CD8-positive, alpha-beta memory T cell (primary cell): ENCODE measurements around the gene POLR2I. TPM values are rescaled to one million over a fixed set of nuclear protein-coding genes. Genes with fewer than 3 reads are reported as not detected.
"Not testable (repeated sequence)": the region's sequence is repeated elsewhere in the genome, so short reads cannot be mapped to it uniquely, and the experiment has no call there.

Source experiments
- CTCF ChIA-PET: fragments of 350-600 bp; sonication (Branson Sonifier 250); formaldehyde crosslinking; loops from one replicate; lab custom pipeline; 2021; ENCODE audit warnings: antibody characterized with exemption; lab: Charles Lee
- POLR2A ChIA-PET: fragments of 350-600 bp; sonication (Branson Sonifier 250); formaldehyde crosslinking; loops from one replicate; lab custom pipeline; 2021; ENCODE audit warnings: antibody characterized with exemption; lab: Charles Lee
- DNase-seq, 5 donors: peaks; one replicate each; pipeline versions ENCODE4 v3.0.0 to v3.0.0-alpha.2; 2020 to 2022; ENCODE audit warnings: mixed read lengths in 1 of 5
- H3K27ac ChIP-seq: one replicate; pipeline ENCODE4 v1.7.0; 2013; ENCODE audit warnings: low read depth, mild to moderate bottlenecking, low read length, moderate library complexity
- H3K27me3 ChIP-seq: 2 replicates; pipeline ENCODE4 v1.7.0; 2013; ENCODE audit warnings: low read length, mild to moderate bottlenecking; ENCODE audit not compliant: insufficient read depth, poor library complexity, severe bottlenecking
- H3K36me3 ChIP-seq: 2 replicates; pipeline ENCODE4 v1.7.0; 2013; ENCODE audit warnings: mild to moderate bottlenecking, low read length, moderate library complexity; ENCODE audit not compliant: insufficient read depth
- H3K4me1 ChIP-seq: 2 replicates; pipeline ENCODE4 v1.7.0; 2013; ENCODE audit warnings: mild to moderate bottlenecking, low read length, moderate library complexity; ENCODE audit not compliant: insufficient read depth
- H3K4me3 ChIP-seq: 2 replicates; pipeline ENCODE4 v1.7.0; 2013; ENCODE audit warnings: mild to moderate bottlenecking, low read length
- H3K9me3 ChIP-seq: 2 replicates; pipeline ENCODE4 v1.7.0; 2013; ENCODE audit warnings: mild to moderate bottlenecking, low read length
- H3K27ac Mint-ChIP-seq, 8 donors: one replicate each; pipeline ENCODE4 v1.8.0; 2020 to 2021; ENCODE audit warnings: mixed read lengths in 8 of 8, mild to moderate bottlenecking in 6 of 8, inconsistent platforms in 3 of 8, moderate library complexity in 3 of 8
- H3K27me3 Mint-ChIP-seq, 2 donors: one replicate each; pipeline ENCODE4 v1.8.0; 2020 to 2021; ENCODE audit warnings: mixed read lengths in 2 of 2, mild to moderate bottlenecking in 1 of 2, moderate library complexity in 1 of 2
- H3K36me3 Mint-ChIP-seq, 3 donors: one replicate each; pipeline ENCODE4 v1.8.0; 2020 to 2021; ENCODE audit warnings: mixed read lengths in 3 of 3, inconsistent platforms in 1 of 3, mild to moderate bottlenecking in 1 of 3
- H3K4me1 Mint-ChIP-seq, 3 donors: one replicate each; pipeline ENCODE4 v1.8.0; 2020 to 2021; ENCODE audit warnings: mixed read lengths in 3 of 3, inconsistent platforms in 1 of 3, mild to moderate bottlenecking in 1 of 3
- H3K4me3 Mint-ChIP-seq, 7 donors: one replicate each; pipeline ENCODE4 v1.8.0; 2020 to 2021; ENCODE audit warnings: mixed read lengths in 7 of 7, mild to moderate bottlenecking in 6 of 7, moderate library complexity in 4 of 7, inconsistent platforms in 2 of 7
- H3K9me3 Mint-ChIP-seq, 5 donors: one replicate each; pipeline ENCODE4 v1.8.0; 2020 to 2022; ENCODE audit warnings: mixed read lengths in 5 of 5, mild to moderate bottlenecking in 3 of 5, moderate library complexity in 2 of 5, inconsistent platforms in 1 of 5
- polyA plus RNA-seq: library from polyadenylated mRNA; unstranded; fragments of 300-500 nt; fragmentation: Illumina TruSeq; gene quantifications from one replicate; pipeline ENCODE4 v1.2.3, GENCODE V29; 2021
- total RNA-seq, 2 experiments: library from RNA; stranded (reverse); gene quantifications; one replicate each; pipeline ENCODE4 v1.2.3, GENCODE V29; 2021

Gene POLR2I
- total and polyA plus RNA-seq, 3 experiments from 2014 or later: 118 to 159 (median 131) TPM

GRCh38 chr19:36139473-36140303 is 25.0 kb upstream of the POLR2I start, which contains the start of gene CAPNS1:
TSS of gene CAPNS1 (plus strand) at chr19:36140066. CDS start at chr19:36141012, 946 bp downstream.
- peak within 1 kb of the TSS; percentile 22 to 98 (median 92) for H3K27ac Mint-ChIP-seq
- Histone ChIP-seq H3K27me3 (no peaks in the 10 kb centered on the region), H3K27ac (peak within 1 kb of the TSS; percentile 91), H3K36me3 (peaks cover 14% of the 10 kb centered on the region), H3K9me3 (no peaks in the 10 kb centered on the region), H3K4me1 (peaks cover 9% of the 10 kb centered on the region), H3K4me3 (peak within 1 kb of the TSS; percentile 98)
- no peaks in the 10 kb centered on the region for H3K9me3 Mint-ChIP-seq
- H3K27me3 Mint-ChIP-seq: no peaks in the 10 kb centered on the region
- H3K4me1 Mint-ChIP-seq: peaks cover 15 to 23% (median 23%) of the 10 kb centered on the region in 3 donors
- POLR2A ChIA-PET: interaction anchor here (0.6 to 1.5 kb wide), 3 partner anchors 12 to 75 kb away, joined by 4 to 6 read pairs (median 5); partner anchors contain the start of genes POLR2I, TBCB, ZNF146 and ZNF565
- peak; percentile 87 to 95 (median 89) for DNase-seq
- H3K4me3 Mint-ChIP-seq: peak within 1 kb of the TSS; percentile 94 to 98 (median 96)
- H3K36me3 Mint-ChIP-seq: peaks cover 4 to 38% (median 9%) of the 10 kb centered on the region in 3 donors
- CTCF ChIA-PET: interaction anchor here (1.2 to 3.9 kb wide), 2 partner anchors 10 to 12 kb away, joined by 3 to 21 read pairs; no protein-coding TSS in a partner anchor

- Mint-ChIP-seq H3K4me3 (peak overlapping the region; percentile 94 to 98 (median 96)), H3K9me3 (no peaks in the 10 kb centered on the region), H3K36me3 (peaks cover 4 to 33% (median 6%) of the 10 kb centered on the region in 3 donors), H3K4me1 (peaks cover 15 to 23% (median 23%) of the 10 kb centered on the region in 3 donors), H3K27me3 (no peaks in the 10 kb centered on the region), H3K27ac (peak overlapping the region; percentile 22 to 93 (median 90))
- POLR2A ChIA-PET: interaction anchor here (0.6 to 1.5 kb wide), 3 partner anchors 11 to 76 kb away, joined by 4 to 6 read pairs (median 5); partner anchors contain the start of genes POLR2I, TBCB, ZNF146 and ZNF565
- DNase-seq: no peak
- Histone ChIP-seq H3K4me3 (peak overlapping the region; percentile 98), H3K9me3 (no peaks in the 10 kb centered on the region), H3K4me1 (peaks cover 9% of the 10 kb centered on the region), H3K36me3 (peaks cover 12% of the 10 kb centered on the region), H3K27me3 (no peaks in the 10 kb centered on the region), H3K27ac (peak overlapping the region; percentile 91)
- CTCF ChIA-PET: interaction anchor here (1.2 to 3.9 kb wide), 2 partner anchors 10 to 12 kb away, joined by 3 to 21 read pairs; no protein-coding TSS in a partner anchor
These were observed 24.4 kb upstream of the POLR2I start for GRCh38 chr19:36139120-36139472.

GRCh38 chr19:36136964-36137686 is 22.4 kb upstream of the POLR2I start:
- Histone ChIP-seq H3K4me1 (peaks cover 13% of the 10 kb centered on the region), H3K36me3 (peaks cover under 1% of the 10 kb centered on the region), H3K4me3 (no peak overlapping the region), H3K9me3 (no peaks in the 10 kb centered on the region), H3K27me3 (no peaks in the 10 kb centered on the region), H3K27ac (no peak overlapping the region)
- ChIA-PET POLR2A (interaction anchor here (1.5 kb wide), 1 partner anchor 9 kb away, joined by 4 read pairs; no protein-coding TSS in a partner anchor), CTCF (interaction anchor here (3.9 kb wide), 1 partner anchor 10 kb away, joined by 21 read pairs; no protein-coding TSS in a partner anchor)
- DNase-seq: no peak
- Mint-ChIP-seq H3K4me3 (peak overlapping the region in 1 of 7 donors; percentile 67), H3K4me1 (peaks cover 21 to 26% (median 21%) of the 10 kb centered on the region in 3 donors), H3K27ac (peak overlapping the region in 3 of 8 donors; percentile 66 to 72 (median 70)), H3K36me3 (peaks cover 4 to 21% (median 4%) of the 10 kb centered on the region in 3 donors), H3K27me3 (no peaks in the 10 kb centered on the region), H3K9me3 (no peaks in the 10 kb centered on the region)

- H3K4me3 ChIP-seq, H3K9me3 Mint-ChIP-seq, POLR2A ChIA-PET, H3K4me3 Mint-ChIP-seq, H3K27me3 ChIP-seq, H3K9me3 ChIP-seq, H3K4me1 ChIP-seq, H3K27ac ChIP-seq, H3K27ac Mint-ChIP-seq, H3K27me3 Mint-ChIP-seq, DNase-seq, H3K36me3 ChIP-seq, H3K36me3 Mint-ChIP-seq: not testable (repeated sequence)
- peaks cover 16 to 21% (median 17%) of the 10 kb centered on the region in 3 donors for H3K4me1 Mint-ChIP-seq
- CTCF ChIA-PET: interaction anchor here (1.1 kb wide), 1 partner anchor 38 kb away, joined by 3 read pairs; no protein-coding TSS in a partner anchor
These were observed 20.2 kb upstream of the POLR2I start for GRCh38 chr19:36134867-36135266.

GRCh38 chr19:36131221-36131620 is 16.5 kb upstream of the POLR2I start:
- H3K36me3 Mint-ChIP-seq, H3K9me3 ChIP-seq, H3K4me1 ChIP-seq, H3K27ac ChIP-seq, H3K4me3 Mint-ChIP-seq, POLR2A ChIA-PET, H3K9me3 Mint-ChIP-seq, H3K4me3 ChIP-seq, H3K36me3 ChIP-seq, H3K27me3 Mint-ChIP-seq, H3K27me3 ChIP-seq: not testable (repeated sequence)
- CTCF ChIA-PET: interaction anchor here (1.3 to 8.3 kb wide), 2 partner anchors 40 to 184 kb away, joined by 3 to 165 read pairs; no protein-coding TSS in a partner anchor
- Mint-ChIP-seq H3K27ac (peak overlapping the region in 3 of 8 donors; percentile 41 to 61 (median 44)), H3K4me1 (peaks cover 24 to 26% (median 24%) of the 10 kb centered on the region in 3 donors)
- peak in 1 of 5 donors; percentile 23 for DNase-seq

GRCh38 chr19:36128392-36128736 is 13.7 kb upstream of the POLR2I start:
- no peaks in the 10 kb centered on the region for H3K9me3 Mint-ChIP-seq
- ChIA-PET POLR2A (interaction anchor here (0.6 to 1.6 kb wide), 4 partner anchors 10 to 13 kb away, joined by 4 to 10 read pairs (median 4); partner anchors contain the start of genes CAPNS1, POLR2I and TBCB), CTCF (interaction anchor here (0.6 to 8.3 kb wide), 23 partner anchors 7 to 361 kb away, joined by 3 to 165 read pairs (median 4); partner anchors contain the start of genes ALKBH6, CAPNS1, POLR2I and TBCB)
- H3K4me3 ChIP-seq: peak overlapping the region; percentile 69
- H3K4me1 Mint-ChIP-seq: peaks cover 22 to 26% (median 24%) of the 10 kb centered on the region in 3 donors
- no peaks in the 10 kb centered on the region for H3K9me3 ChIP-seq
- H3K27ac Mint-ChIP-seq: peak overlapping the region; percentile 83 to 95 (median 92)
- peaks cover 10% of the 10 kb centered on the region for H3K4me1 ChIP-seq
- H3K36me3 Mint-ChIP-seq: peaks cover 0 to 28% (median 5%) of the 10 kb centered on the region in 3 donors
- peaks cover 7% of the 10 kb centered on the region for H3K36me3 ChIP-seq
- H3K4me3 Mint-ChIP-seq: peak overlapping the region; percentile 90 to 97 (median 94)
- H3K27ac ChIP-seq: peak overlapping the region; percentile 45
- H3K27me3 Mint-ChIP-seq: no peaks in the 10 kb centered on the region
- no peaks in the 10 kb centered on the region for H3K27me3 ChIP-seq
- no peak for DNase-seq

- Histone ChIP-seq H3K36me3 (peaks cover 9% of the 10 kb centered on the region), H3K27me3 (no peaks in the 10 kb centered on the region), H3K4me3 (no peak overlapping the region), H3K27ac (no peak overlapping the region), H3K9me3 (no peaks in the 10 kb centered on the region), H3K4me1 (peaks cover 5% of the 10 kb centered on the region)
- Mint-ChIP-seq H3K27me3 (no peaks in the 10 kb centered on the region), H3K36me3 (peaks cover 0 to 44% (median 8%) of the 10 kb centered on the region in 3 donors), H3K4me3 (peak overlapping the region in 2 of 7 donors; percentile 13 to 68), H3K9me3 (no peaks in the 10 kb centered on the region), H3K4me1 (peaks cover 11 to 14% (median 12%) of the 10 kb centered on the region in 3 donors), H3K27ac (peak overlapping the region in 3 of 8 donors; percentile 15 to 58 (median 32))
- no peak for DNase-seq
- POLR2A ChIA-PET: interaction anchor here (0.5 kb wide), 1 partner anchor 364 kb away, joined by 4 read pairs; the partner anchor contains the start of gene ZNF566
- CTCF ChIA-PET: interaction anchor here (1.0 to 8.3 kb wide), 2 partner anchors 19 to 46 kb away, joined by 3 to 165 read pairs; no protein-coding TSS in a partner anchor
These were observed 10.9 kb upstream of the POLR2I start for GRCh38 chr19:36125557-36125956.
